IMR-90 (cell line): ENCODE measurements around the gene AFAP1L2. TPM values are rescaled to one million over a fixed set of nuclear protein-coding genes. Genes with fewer than 3 reads are reported as not detected.

ENCODE experiments used
- ATAC-seq: fragments of 200-7000 bp; cut with Tn5 transposase; 2 replicates; pipeline ENCODE4 v1.9.1; 2020; ENCODE audit warnings: low read depth, mild to moderate bottlenecking, moderate library complexity
- BruUV-seq: library from RNA; stranded (reverse); fragments of 400-500 nt; replicated peaks from 2 replicates; lab custom pipeline; 2021; lab: Mats Ljungman, UMichigan
- CTCF ChIA-PET: fragments of 300-600 bp; formaldehyde crosslinking; extraction: SDS; loops from one replicate; lab custom pipeline; 2021; ENCODE audit warnings: antibody characterized with exemption; lab: Yijun Ruan, JAX
- POLR2A ChIA-PET: fragments of 300-600 bp; sonication (Branson Sonifier 250); formaldehyde crosslinking; loops from one replicate; lab custom pipeline; 2022; ENCODE audit warnings: antibody characterized with exemption; ENCODE audit not compliant: unreplicated experiment; lab: Charles Lee
- DNase-seq: peaks from one replicate; pipeline ENCODE4 v3.0.0; 2013
- H2AFZ ChIP-seq: replicated peaks from 2 replicates; pipeline ENCODE3; 2013; ENCODE audit warnings: low read length, mild to moderate bottlenecking; ENCODE audit not compliant: poor library complexity
- H2AK5ac ChIP-seq: 2 replicates; pipeline ENCODE4 v1.6.1; 2013; ENCODE audit warnings: low read depth, low read length, inconsistent platforms
- H2AK9ac ChIP-seq: replicated peaks from 2 replicates; pipeline ENCODE3; 2013; ENCODE audit warnings: mild to moderate bottlenecking, low read depth, low read length, moderate library complexity; ENCODE audit not compliant: poor library complexity
- H2BK120ac ChIP-seq: 2 replicates; pipeline ENCODE4 v1.6.1; 2013; ENCODE audit warnings: low read depth, low read length, inconsistent platforms
- H2BK15ac ChIP-seq: 3 replicates; pipeline ENCODE4 v1.6.1; 2013; ENCODE audit warnings: low read depth, low read length, inconsistent platforms
- H2BK20ac ChIP-seq: 2 replicates; pipeline ENCODE4 v1.6.1; 2013; ENCODE audit warnings: low read depth, mild to moderate bottlenecking, inconsistent platforms, low read length, moderate library complexity
- H2BK5ac ChIP-seq: 2 replicates; pipeline ENCODE4 v1.6.1; 2013; ENCODE audit warnings: mild to moderate bottlenecking, low read depth, low read length, inconsistent platforms; ENCODE audit not compliant: poor library complexity, severe bottlenecking
- H3K14ac ChIP-seq: replicated peaks from 2 replicates; pipeline ENCODE4 v1.6.1; 2013; ENCODE audit warnings: low read depth, low read length, inconsistent platforms
- H3K18ac ChIP-seq: 2 replicates; pipeline ENCODE4 v1.6.1; 2013; ENCODE audit warnings: low read depth, low read length, control low read depth
- H3K23ac ChIP-seq: 2 replicates; pipeline ENCODE4 v1.6.1; 2013; ENCODE audit warnings: low read depth, low read length, inconsistent platforms
- H3K27ac ChIP-seq: 2 replicates; pipeline ENCODE4 v1.5.1; 2013; ENCODE audit warnings: mild to moderate bottlenecking, control low read depth, low read length; ENCODE audit not compliant: insufficient read depth
- H3K27me3 ChIP-seq: 2 replicates; pipeline ENCODE4 v1.6.1; 2013; ENCODE audit warnings: low read length; ENCODE audit not compliant: control insufficient read depth, insufficient read depth
- H3K36me3 ChIP-seq: 2 replicates; pipeline ENCODE4 v1.6.1; 2013; ENCODE audit warnings: low read length, mixed read lengths; ENCODE audit not compliant: control insufficient read depth, insufficient read depth
- H3K4ac ChIP-seq: 2 replicates; pipeline ENCODE4 v1.6.1; 2013; ENCODE audit warnings: low read depth, low read length, inconsistent platforms
- H3K4me1 ChIP-seq: 2 replicates; pipeline ENCODE4 v1.6.1; 2013; ENCODE audit warnings: low read length, mixed read lengths; ENCODE audit not compliant: control insufficient read depth, insufficient read depth
- H3K4me2 ChIP-seq: 2 replicates; pipeline ENCODE4 v1.6.1; 2013; ENCODE audit warnings: low read depth, mild to moderate bottlenecking, control low read depth, low read length, moderate library complexity
- H3K4me3 ChIP-seq: 2 replicates; pipeline ENCODE4 v1.5.1; 2013; ENCODE audit warnings: low read depth, mild to moderate bottlenecking, control low read depth, low read length, moderate library complexity; ENCODE audit not compliant: insufficient read depth
- H3K56ac ChIP-seq: 2 replicates; pipeline ENCODE4 v1.6.1; 2013; ENCODE audit warnings: low read length, inconsistent platforms; ENCODE audit not compliant: insufficient read depth; ENCODE audit errors: extremely low read depth
- H3K79me1 ChIP-seq, 2 experiments: 2 replicates each; pipeline ENCODE4 v1.6.1; 2013; ENCODE audit warnings: low read length in 2 of 2, inconsistent platforms in 1 of 2, low read depth in 1 of 2
- H3K9ac ChIP-seq: 2 replicates; pipeline ENCODE4 v1.6.1; 2013; ENCODE audit warnings: low read depth, low read length, control low read depth
- H3K9me1 ChIP-seq: 2 replicates; pipeline ENCODE4 v1.6.1; 2013; ENCODE audit warnings: low read length, inconsistent platforms; ENCODE audit not compliant: insufficient read depth
- H3K9me3 ChIP-seq: 2 replicates; pipeline ENCODE4 v1.6.1; 2013; ENCODE audit warnings: low read length; ENCODE audit not compliant: control insufficient read depth, insufficient read depth
- H4K20me1 ChIP-seq: 2 replicates; pipeline ENCODE4 v1.6.1; 2013; ENCODE audit warnings: low read length, inconsistent platforms; ENCODE audit not compliant: insufficient read depth
- H4K5ac ChIP-seq: 2 replicates; pipeline ENCODE4 v1.6.1; 2013; ENCODE audit warnings: mild to moderate bottlenecking, low read depth, low read length, control low read depth
- H4K8ac ChIP-seq, 2 experiments: 2 replicates each; pipeline ENCODE4 v1.6.1; 2013; ENCODE audit warnings: low read depth in 2 of 2, low read length in 2 of 2, control low read depth in 1 of 2, inconsistent platforms in 1 of 2
- H4K91ac ChIP-seq: 2 replicates; pipeline ENCODE4 v1.6.1; 2013; ENCODE audit warnings: low read depth, low read length, inconsistent platforms; ENCODE audit not compliant: insufficient read depth
- BHLHE40 ChIP-seq: fragments of 150-350 bp; IDR thresholded peaks from 2 replicates; pipeline ENCODE4 v1.6.1; 2016; ENCODE audit warnings: mild to moderate bottlenecking, low read depth, low read length
- FOS ChIP-seq: fragments of 150-350 bp; IDR thresholded peaks from 2 replicates; pipeline ENCODE4 v1.6.1; 2016; ENCODE audit warnings: low read depth, low read length
- MAZ ChIP-seq: IDR thresholded peaks from 2 replicates; pipeline ENCODE4 v1.6.1; 2012; ENCODE audit warnings: low read depth, mild to moderate bottlenecking, low read length, improper control_type of control experiment, moderate library complexity, borderline replicate concordance
- POLR2A ChIP-seq: IDR thresholded peaks from 2 replicates; pipeline ENCODE4 v1.6.1; 2012; ENCODE audit warnings: mild to moderate bottlenecking, low read depth, low read length
- RCOR1 ChIP-seq: IDR thresholded peaks from 2 replicates; pipeline ENCODE4 v1.6.1; 2012; ENCODE audit warnings: mild to moderate bottlenecking, low read length, improper control_type of control experiment; ENCODE audit not compliant: insufficient replicate concordance
- USF2 ChIP-seq: fragments of 150-350 bp; IDR thresholded peaks from 2 replicates; pipeline ENCODE4 v1.6.1; 2017; ENCODE audit warnings: mild to moderate bottlenecking, antibody characterized with exemption, low read length, low read depth
- whole genome bisulfite sequencing, 2 experiments: methylation state at CpG; one replicate each; pipeline versions ENCODE4 v1.1.5 to v1.1.7; 2013; ENCODE audit warnings: missing lambda C conversion rate in 2 of 2; ENCODE audit not compliant: insufficient read length in 1 of 2; ENCODE audit errors: extremely low coverage in 2 of 2; 5-methylcytosine and 5-hydroxymethylcytosine counted together
- dilution Hi-C: fragments of 300-500 bp; cut with HindIII; formaldehyde crosslinking; loops from one replicate; pipeline ENCODE4 v1.14.3; 2018; ENCODE audit warnings: low sequenced_read_pairs; ENCODE audit not compliant: unreplicated experiment
- in situ Hi-C: fragments of 300-500 bp; cut with MboI; formaldehyde crosslinking; loops from 3 replicates; pipeline ENCODE4 v1.14.3; 2019; ENCODE audit warnings: low sequenced_read_pairs, inconsistent platforms, mixed read lengths
- intact Hi-C: fragments of 100-400 bp; cut with micrococcal nuclease; formaldehyde crosslinking; loops from 2 replicates; pipeline ENCODE4 v1.10.0; 2022
- polyA plus RNA-seq, 3 experiments: library from polyadenylated mRNA; depleted of rRNA; stranded (reverse); fragments of >200 nt; gene quantifications; 2 replicates each; pipeline ENCODE4 v1.2.3, GENCODE V29; 2012; ENCODE audit warnings: low replicate concordance in 1 of 3
- total RNA-seq: library from RNA; depleted of rRNA; stranded (reverse); fragments of >200 nt; gene quantifications from 2 replicates; pipeline ENCODE4 v1.2.3, GENCODE V29; 2012
- TF ChIP-seq, protein P1 (sequence below): conservative IDR thresholded peaks from 2 replicates; pipeline ENCODE4 v1.5.1; 2012; ENCODE audit warnings: mild to moderate bottlenecking, low read depth, low read length, improper control_type of control experiment

AFAP1L2 gene
- total and polyA plus RNA-seq, 2 of the 4 experiments (the other 2 are of a cell fraction): under 0.01 to 0.10 TPM

DNA sequence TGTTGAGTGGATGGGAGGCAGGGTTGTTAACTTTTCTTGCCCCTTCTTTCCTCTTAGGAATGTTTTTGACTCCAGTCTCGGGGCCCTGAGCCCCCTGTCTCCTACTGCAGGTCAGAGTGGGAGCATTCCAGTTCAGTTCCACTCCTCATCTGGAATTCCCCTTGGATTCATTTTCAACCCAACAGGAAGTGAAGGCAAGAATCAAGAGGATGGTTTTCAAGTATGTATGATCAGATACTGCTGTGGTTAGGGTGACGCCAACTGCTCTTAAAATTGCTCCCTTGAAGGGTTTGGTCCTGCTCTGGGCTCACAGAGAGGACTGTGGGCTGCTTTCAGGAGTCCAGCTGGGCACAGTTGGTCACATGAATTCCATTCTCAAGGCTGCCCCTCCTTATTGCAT, 143.2 kb downstream of the AFAP1L2 start:
- Histone ChIP-seq H4K8ac (no peak overlapping the region), H3K27me3 (peaks cover 3% of the 10 kb centered on the region; the same call in 1 of the 2 replicates), H2BK120ac (no peak overlapping the region), H3K4me3 (no peak overlapping the region), H3K4me2 (no peak overlapping the region), H3K56ac (no peak overlapping the region), H3K4me1 (no peaks in the 10 kb centered on the region), H3K4ac (no peak overlapping the region), H2AK5ac (no peak overlapping the region), H2AK9ac (no peak overlapping the region), H2BK20ac (no peak overlapping the region), H3K14ac (no peak overlapping the region), H3K79me1 (no peaks in the 10 kb centered on the region), H4K5ac (no peak overlapping the region), H3K9me3 (no peaks in the 10 kb centered on the region), H3K18ac (no peak overlapping the region), H3K36me3 (no peaks in the 10 kb centered on the region), H2BK15ac (no peak overlapping the region), H3K23ac (no peak overlapping the region), H4K91ac (no peak overlapping the region), H2BK5ac (no peak overlapping the region), H3K9me1 (no peaks in the 10 kb centered on the region), H2AFZ (no peak overlapping the region), H3K27ac (no peak overlapping the region), H3K9ac (no peak overlapping the region), H4K20me1 (no peaks in the 10 kb centered on the region)
- ATAC-seq (no peak), DNase-seq (peak; percentile 54)
- ChIA-PET POLR2A (no interaction called here), CTCF (no interaction called here)
- intact Hi-C loops: loop anchor here (10.0 kb wide), 1 partner anchor 316 kb away; no protein-coding TSS in a partner anchor
- in situ Hi-C loops: no loop called here
- no TSS peak for BruUV-seq
- WGBS, 2 experiments: no CpG with 5 or more reads among the region's 2 CpGs
- dilution Hi-C loops: no loop called here
- TF ChIP-seq, protein P1, sequence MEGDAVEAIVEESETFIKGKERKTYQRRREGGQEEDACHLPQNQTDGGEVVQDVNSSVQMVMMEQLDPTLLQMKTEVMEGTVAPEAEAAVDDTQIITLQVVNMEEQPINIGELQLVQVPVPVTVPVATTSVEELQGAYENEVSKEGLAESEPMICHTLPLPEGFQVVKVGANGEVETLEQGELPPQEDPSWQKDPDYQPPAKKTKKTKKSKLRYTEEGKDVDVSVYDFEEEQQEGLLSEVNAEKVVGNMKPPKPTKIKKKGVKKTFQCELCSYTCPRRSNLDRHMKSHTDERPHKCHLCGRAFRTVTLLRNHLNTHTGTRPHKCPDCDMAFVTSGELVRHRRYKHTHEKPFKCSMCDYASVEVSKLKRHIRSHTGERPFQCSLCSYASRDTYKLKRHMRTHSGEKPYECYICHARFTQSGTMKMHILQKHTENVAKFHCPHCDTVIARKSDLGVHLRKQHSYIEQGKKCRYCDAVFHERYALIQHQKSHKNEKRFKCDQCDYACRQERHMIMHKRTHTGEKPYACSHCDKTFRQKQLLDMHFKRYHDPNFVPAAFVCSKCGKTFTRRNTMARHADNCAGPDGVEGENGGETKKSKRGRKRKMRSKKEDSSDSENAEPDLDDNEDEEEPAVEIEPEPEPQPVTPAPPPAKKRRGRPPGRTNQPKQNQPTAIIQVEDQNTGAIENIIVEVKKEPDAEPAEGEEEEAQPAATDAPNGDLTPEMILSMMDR: no peak
- TF ChIP-seq USF2: no peak
- no peak for TF ChIP-seq POLR2A
- TF ChIP-seq BHLHE40: no peak
- no peak for TF ChIP-seq FOS
- no peak for TF ChIP-seq MAZ
- no peak for TF ChIP-seq RCOR1
